Tibial nerve (tissue), 4 donors: ENCODE results near the gene MAN2A2. TPM values are rescaled to one million over a fixed set of nuclear protein-coding genes. Genes with fewer than 3 reads are reported as not detected.

Source experiments
- DNase-seq, 2 donors: peaks; one replicate each; pipeline ENCODE4 v3.0.0-alpha.2; 2019; ENCODE audit warnings: low spot score in 2 of 2
- H3K27ac ChIP-seq, 4 donors: fragments of 200-600 bp; sonication (generic) in 3 of 4; one replicate each; pipeline ENCODE4 v1.5.1; 2017 to 2019; ENCODE audit warnings: mild to moderate bottlenecking in 1 of 4
- H3K27me3 ChIP-seq, 2 donors: fragments of 200-600 bp; sonication (generic) in 1 of 2; one replicate each; pipeline versions ENCODE4 v1.5.1 to v1.6.0; 2017 to 2019
- H3K36me3 ChIP-seq, 3 donors: fragments of 200-600 bp; sonication (generic); one replicate each; pipeline ENCODE4 v1.5.1; 2018 to 2019
- H3K4me1 ChIP-seq, 4 donors: fragments of 200-600 bp; sonication (generic) in 3 of 4; one replicate each; pipeline ENCODE4 v1.5.1; 2017 to 2019
- H3K4me3 ChIP-seq, 4 donors: fragments of 200-600 bp; sonication (generic) in 3 of 4; one replicate each; pipeline ENCODE4 v1.5.1; 2017 to 2019; ENCODE audit warnings: mild to moderate bottlenecking in 1 of 4, moderate library complexity in 1 of 4
- H3K9me3 ChIP-seq, 4 donors: fragments of 200-600 bp; sonication (generic) in 3 of 4; one replicate each; pipeline ENCODE4 v1.5.1; 2017 to 2019
- CTCF ChIP-seq, 5 experiments: fragments of 200-600 bp in 3 of 5; fragments of 450-650 bp in 2 of 5; sonication (generic) in 3 of 5; IDR thresholded peaks; one replicate each; pipeline ENCODE4 v1.5.1; 2016 to 2019; ENCODE audit warnings: antibody characterized with exemption in 5 of 5, mild to moderate bottlenecking in 3 of 5, moderate library complexity in 2 of 5
- EP300 ChIP-seq, 2 donors: sonication (generic); formaldehyde crosslinking; IDR thresholded peaks; one replicate each; pipeline ENCODE4 v1.6.1; 2017; ENCODE audit warnings: antibody characterized with exemption in 2 of 2, mild to moderate bottlenecking in 1 of 2
- POLR2A ChIP-seq, 2 donors: fragments of 450-650 bp; IDR thresholded peaks; one replicate each; pipeline ENCODE4 v1.6.1; 2017; ENCODE audit warnings: antibody characterized with exemption in 2 of 2, mild to moderate bottlenecking in 2 of 2, moderate library complexity in 2 of 2
- WGBS, 2 donors: methylation state at CpG; one replicate each; pipeline ENCODE4 v1.1.5; 2018; 5-methylcytosine and 5-hydroxymethylcytosine counted together
- small RNA-seq: library from RNA; depleted of rRNA; stranded (forward); fragments of <200 nt; gene quantifications from one replicate; pipeline ENCODE3, GENCODE V24; 2016
- total RNA-seq, 4 donors: library from RNA; depleted of rRNA; stranded (reverse); fragments of >200 nt; gene quantifications; one replicate each; pipeline ENCODE4 v1.1.0, GENCODE V29; 2016

The MAN2A2 gene
- total RNA-seq, 4 donors from 2014 or later, result 83.5 to 178 (median 128) TPM

GRCh38 chr15:90968434-90968833 lies 65.3 kb downstream of the MAN2A2 start:
- no peaks in the 10 kb centered on the region for H3K27me3 ChIP-seq
- no peak overlapping the region for H3K27ac ChIP-seq
- no peaks in the 10 kb centered on the region for H3K9me3 ChIP-seq
- no peak for DNase-seq
- no peak overlapping the region for H3K4me3 ChIP-seq
- peaks cover 0 to 49% (median 0%) of the 10 kb centered on the region in 3 donors for H3K36me3 ChIP-seq
- H3K4me1 ChIP-seq, result no peaks in the 10 kb centered on the region
- 88 to 89% methylated on average over 1 of the region's 1 CpG for WGBS, 2 donors
- no peak for TF ChIP-seq POLR2A (IDR thresholded peaks at IDR 0.05)

GRCh38 chr15:90970274-90970673 lies 67.2 kb downstream of the MAN2A2 start:
- H3K36me3 ChIP-seq, result peaks cover 0 to 54% (median 0%) of the 10 kb centered on the region in 3 donors
- DNase-seq, result no peak
- 96% methylated on average over 7 of the region's 7 CpGs for WGBS, 2 donors
- no peaks in the 10 kb centered on the region for H3K27me3 ChIP-seq
- no peaks in the 10 kb centered on the region for H3K9me3 ChIP-seq
- H3K4me1 ChIP-seq, result no peaks in the 10 kb centered on the region
- no peak for TF ChIP-seq EP300 (IDR thresholded peaks at IDR 0.05)
- no peak for TF ChIP-seq POLR2A (IDR thresholded peaks at IDR 0.05)
- no peak overlapping the region for H3K4me3 ChIP-seq
- H3K27ac ChIP-seq, result no peak overlapping the region

- Histone ChIP-seq H3K4me1 (no peaks in the 10 kb centered on the region), H3K9me3 (no peaks in the 10 kb centered on the region), H3K36me3 (peaks cover 0 to 46% (median 0%) of the 10 kb centered on the region in 3 donors), H3K27ac (no peak overlapping the region), H3K27me3 (no peaks in the 10 kb centered on the region), H3K4me3 (no peak overlapping the region)
- no peak for TF ChIP-seq POLR2A (IDR thresholded peaks at IDR 0.05)
- no peak for TF ChIP-seq EP300 (IDR thresholded peaks at IDR 0.05)
- no peak for TF ChIP-seq CTCF (IDR thresholded peaks at IDR 0.05)
- 87 to 96% methylated on average over 5 of the region's 5 CpGs for WGBS, 2 donors
- DNase-seq, result no peak
Observed at GRCh38 chr15:90972133-90972532, 69.0 kb downstream of the MAN2A2 start.

Small RNA genes lying within 50 kb of the gene (small RNA-seq; reads per million reads assigned to genes)
- gene RN7SL363P, result not detected

Other genes starting within 250 kb of the MAN2A2 start
- 1 to 10 TPM in 2 of 4 donors, under 1 TPM in 2; 0.66 to 9.6 (median 1.0) TPM for gene BLM, start 186.0 kb upstream of the MAN2A2 start, total RNA-seq
- 10 to 100 TPM; 28.7 to 71.1 (median 42.4) TPM for gene FURIN, start 34.7 kb upstream of the MAN2A2 start, total RNA-seq
- gene FES, start 18.8 kb upstream of the MAN2A2 start, total RNA-seq, result 100 to 1,000 TPM in 1 of 4 donors, 10 to 100 TPM in 3; 62.0 to 183 (median 72.1) TPM
- gene HDDC3, start 29.2 kb downstream of the MAN2A2 start, total RNA-seq, result 10 to 100 TPM; 16.5 to 22.5 (median 18.7) TPM
- 10 to 100 TPM; 47.7 to 64.2 (median 58.4) TPM for gene UNC45A, start 32.0 kb downstream of the MAN2A2 start, total RNA-seq
- gene RCCD1, start 51.6 kb downstream of the MAN2A2 start, total RNA-seq, result 10 to 100 TPM in 3 of 4 donors, 1 to 10 TPM in 1; 8.7 to 15.9 (median 12.5) TPM
- 10 to 100 TPM; 12.1 to 31.0 (median 14.9) TPM for gene PRC1, start 91.2 kb downstream of the MAN2A2 start, total RNA-seq
- gene VPS33B, start 119.3 kb downstream of the MAN2A2 start, total RNA-seq, result 10 to 100 TPM in 2 of 4 donors, 1 to 10 TPM in 2; 8.7 to 10.9 (median 10.1) TPM
- 10 to 100 TPM in 3 of 4 donors, 1 to 10 TPM in 1; 8.3 to 20.5 (median 17.1) TPM for gene SV2B, start 197.0 kb downstream of the MAN2A2 start, total RNA-seq